GM18505 (cell line): ENCODE results near the gene ACAP3.
A peak's percentile ranks its signal among the peaks of the same experiment; 100 is the strongest.

Source experiments
- ATAC-seq: cut with Tn5 transposase; IDR thresholded peaks from one replicate; pipeline ENCODE4 v1.9.1; 2021; ENCODE audit not compliant: unreplicated experiment
- POLR2A ChIP-seq: IDR thresholded peaks from 4 replicates; pipeline ENCODE4 v1.6.1; 2011; ENCODE audit warnings: borderline replicate concordance; ENCODE audit not compliant: insufficient read depth, insufficient read length; ENCODE audit errors: extremely low read depth

Gene ACAP3

GRCh38 chr1:1331068-1331965 lies 23.6 kb upstream of the ACAP3 start, which contains the start of gene TAS1R3:
TAS1R3 (plus strand) TSS chr1:1331280; CDS start chr1:1331346, 66 bp downstream.
- ATAC-seq = no peak
- TF ChIP-seq POLR2A = no peak

DNA sequence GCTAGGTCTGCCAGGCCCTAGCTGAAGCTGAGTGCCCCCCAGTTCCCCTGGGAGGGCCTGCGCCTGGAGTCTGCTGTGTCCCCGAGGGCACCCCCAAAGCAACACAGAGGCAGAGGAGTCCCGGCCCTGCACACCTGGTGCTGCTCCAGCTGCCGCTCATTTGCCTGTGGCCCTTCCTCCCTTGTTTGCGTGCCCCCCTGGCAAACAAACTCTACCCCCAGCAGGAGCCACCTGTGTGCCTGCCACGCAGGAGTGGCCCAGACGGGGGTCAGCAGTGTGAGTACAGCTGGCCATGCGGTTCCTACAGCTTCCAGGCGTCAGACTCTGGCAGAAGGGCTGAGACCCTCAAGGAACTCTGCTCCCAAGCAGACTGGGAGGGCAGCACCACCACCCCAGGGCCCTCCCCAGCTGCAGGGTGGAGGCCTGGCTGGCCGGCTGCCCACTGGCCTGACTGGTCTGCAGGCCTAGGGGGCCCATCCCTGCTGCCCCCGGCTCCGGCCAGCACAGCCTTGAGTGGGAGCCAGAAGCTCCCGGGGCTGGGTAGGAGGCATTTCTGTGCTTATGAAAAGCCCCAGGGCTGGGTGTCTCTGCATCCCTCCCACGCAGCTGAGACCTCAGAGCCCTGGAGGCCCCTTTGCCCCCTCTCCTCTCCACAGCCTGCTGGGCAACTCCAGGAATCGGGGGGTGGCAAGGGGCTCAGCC lies 22.8 kb upstream of the ACAP3 start:
- no peak for TF ChIP-seq POLR2A
- no peak for ATAC-seq

- TF ChIP-seq POLR2A = no peak
- ATAC-seq = no peak
These were observed 21.8 kb upstream of the ACAP3 start for GRCh38 chr1:1329304-1330210.

- ATAC-seq = no peak
These were observed 20.5 kb upstream of the ACAP3 start for GRCh38 chr1:1328254-1328653.

DNA sequence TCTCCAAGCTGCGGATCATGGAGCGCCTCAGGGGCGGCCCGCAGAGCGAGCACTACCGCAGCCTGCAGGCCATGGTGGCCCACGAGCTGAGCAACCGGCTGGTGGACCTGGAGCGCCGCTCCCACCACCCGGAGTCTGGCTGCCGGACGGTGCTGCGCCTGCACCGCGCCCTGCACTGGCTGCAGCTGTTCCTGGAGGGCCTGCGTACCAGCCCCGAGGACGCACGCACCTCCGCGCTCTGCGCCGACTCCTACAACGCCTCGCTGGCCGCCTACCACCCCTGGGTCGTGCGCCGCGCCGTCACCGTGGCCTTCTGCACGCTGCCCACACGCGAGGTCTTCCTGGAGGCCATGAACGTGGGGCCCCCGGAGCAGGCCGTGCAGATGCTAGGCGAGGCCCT lies 19.6 kb upstream of the ACAP3 start:
- TF ChIP-seq POLR2A = no peak
- no peak for ATAC-seq

More at GRCh38 chr1:1328254-1328653, 20.5 kb upstream of the ACAP3 start:
- TF ChIP-seq POLR2A = no peak

GRCh38 chr1:1326075-1326605 lies 18.4 kb upstream of the ACAP3 start:
- TF ChIP-seq POLR2A = no peak
- ATAC-seq = no peak

DNA sequence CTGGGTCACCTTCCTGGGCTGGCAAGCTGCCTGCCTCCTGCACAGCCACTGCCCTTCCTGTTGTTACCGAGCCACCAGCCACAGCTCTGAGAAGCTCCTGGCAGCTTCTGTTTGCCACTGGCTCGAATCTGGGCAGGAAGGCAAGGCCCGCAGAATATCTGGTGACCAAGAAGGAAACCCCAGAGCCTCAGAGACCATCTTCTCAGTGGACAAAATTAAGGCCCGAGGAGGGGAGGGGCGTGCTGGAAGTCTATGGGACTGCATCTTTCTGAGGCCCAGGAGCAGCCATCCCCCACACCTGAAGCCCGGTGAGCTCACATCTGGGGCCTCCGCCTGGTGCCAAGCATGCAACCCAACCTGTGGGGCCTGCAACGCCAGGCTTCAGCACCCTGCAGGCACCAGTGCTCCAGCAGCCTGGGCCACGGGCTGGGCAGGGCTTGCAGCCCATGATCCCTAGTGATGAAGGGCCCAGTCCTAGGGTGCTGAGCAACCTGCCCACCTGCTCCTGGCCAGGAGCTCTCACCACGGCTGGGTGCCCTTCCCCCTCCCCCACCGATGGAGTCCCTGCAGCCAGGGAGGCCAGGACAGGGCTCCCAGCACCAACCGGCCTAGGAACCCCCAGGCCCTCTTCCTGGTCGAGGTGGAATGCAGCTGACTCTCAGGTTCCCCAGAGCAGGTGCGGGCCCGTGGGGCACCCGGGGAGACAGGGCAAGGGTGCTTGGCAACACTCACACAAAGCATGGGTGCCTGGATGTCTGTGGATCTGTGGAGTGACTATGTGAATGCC lies 17.8 kb upstream of the ACAP3 start:
- no peak for ATAC-seq
- TF ChIP-seq POLR2A = no peak

DNA sequence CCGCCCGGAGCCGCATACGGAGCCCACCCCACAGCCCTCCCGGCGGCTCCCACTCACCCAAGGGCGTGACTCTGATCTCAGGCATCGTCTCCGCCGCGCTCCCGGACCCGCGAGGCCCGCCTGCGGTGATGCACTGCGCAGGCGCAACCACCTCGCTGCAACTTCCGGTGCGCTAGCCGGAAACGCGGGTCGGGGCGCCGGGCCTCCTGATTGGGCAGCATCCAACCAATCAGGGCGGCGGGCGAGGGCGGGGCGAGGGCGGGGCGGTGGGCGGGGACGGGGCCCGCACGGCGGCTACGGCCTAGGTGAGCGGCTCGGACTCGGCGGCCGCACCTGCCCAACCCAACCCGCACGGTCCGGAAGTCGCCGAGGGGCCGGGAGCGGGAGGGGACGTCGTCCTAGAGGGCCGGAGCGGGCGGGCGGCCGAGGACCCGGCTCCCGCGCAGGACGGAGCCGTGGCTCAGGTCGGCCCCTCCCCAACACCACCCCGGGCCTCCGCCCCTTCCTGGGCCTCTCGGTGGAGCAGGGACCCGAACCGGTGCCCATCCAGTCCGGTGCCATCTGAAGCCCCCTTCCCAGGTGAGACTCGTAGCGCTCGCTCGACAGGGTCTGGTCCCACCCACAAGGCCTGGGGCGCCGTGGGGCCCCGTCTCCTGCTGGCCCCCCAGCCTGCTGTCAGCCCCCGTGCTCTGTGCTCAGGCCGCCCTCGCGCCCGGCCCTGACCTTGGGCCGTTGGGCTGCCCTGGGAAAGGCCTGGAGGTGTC lies 17.0 kb upstream of the ACAP3 start, which contains the start of the genes CPTP and INTS11:
CPTP (plus strand) TSS at position 279 of the 764 bp plus-strand sequence. CDS start 2,109 bp downstream, outside the sequence.
INTS11 (minus strand) TSS at position 137 of the 764 bp plus-strand sequence; CDS start at position 85, 52 bp downstream.
- TF ChIP-seq POLR2A = peak; percentile 88
- ATAC-seq = peak; percentile 62

- ATAC-seq = peak; percentile 28
- TF ChIP-seq POLR2A = no peak
These were observed 16.4 kb upstream of the ACAP3 start for GRCh38 chr1:1324084-1324523.

- no peak for ATAC-seq
These were observed 15.2 kb upstream of the ACAP3 start for GRCh38 chr1:1322952-1323351.

GRCh38 chr1:1322418-1322817 lies 14.7 kb upstream of the ACAP3 start:
- TF ChIP-seq POLR2A = no peak
- no peak for ATAC-seq

More at GRCh38 chr1:1322952-1323351, 15.2 kb upstream of the ACAP3 start:
- TF ChIP-seq POLR2A = no peak
